Activated CD8-positive, alpha-beta memory T cell treated with anti-CD3 and anti-CD28 coated beads, Interleukin-2, amount 10 ng/mL, durations not matched to agents 7 days and 5 days (primary cell): ENCODE data around the gene PCGF3. TPM values are rescaled to one million over a fixed set of nuclear protein-coding genes. Genes with fewer than 3 reads are reported as not detected.
"Not testable (repeated sequence)": the region's sequence is repeated elsewhere in the genome, so short reads cannot be mapped to it uniquely, and the experiment has no call there.

Experiments
- ATAC-seq: fragments of 150-1000 bp; cut with Tn5 transposase; one replicate; pipeline ENCODE4 v1.10.0; 2021; ENCODE audit warnings: moderate library complexity
- CTCF ChIA-PET: fragments of 350-600 bp; sonication (Branson Sonifier 250); formaldehyde crosslinking; loops from one replicate; lab custom pipeline; 2021; ENCODE audit warnings: antibody characterized with exemption; lab: Charles Lee
- DNase-seq: peaks from one replicate; pipeline ENCODE4 v3.0.0-alpha.2; 2020
- H3K27ac Mint-ChIP-seq: one replicate; pipeline ENCODE4 v1.8.0; 2021; ENCODE audit warnings: mild to moderate bottlenecking, mixed read lengths
- H3K27me3 Mint-ChIP-seq: one replicate; pipeline ENCODE4 v1.8.0; 2021; ENCODE audit warnings: mixed read lengths
- H3K36me3 Mint-ChIP-seq: one replicate; pipeline ENCODE4 v1.8.0; 2021; ENCODE audit warnings: mild to moderate bottlenecking, mixed read lengths
- H3K4me1 Mint-ChIP-seq: one replicate; pipeline ENCODE4 v1.8.0; 2021; ENCODE audit warnings: mixed read lengths
- H3K4me3 Mint-ChIP-seq: one replicate; pipeline ENCODE4 v1.8.0; 2021; ENCODE audit warnings: mild to moderate bottlenecking, moderate library complexity, mixed read lengths
- H3K9me3 Mint-ChIP-seq: one replicate; pipeline ENCODE4 v1.8.0; 2022; ENCODE audit warnings: low read depth, mixed read lengths
- total RNA-seq, 2 experiments: library from RNA; stranded (reverse); gene quantifications; one replicate each; pipeline ENCODE4 v1.2.3, GENCODE V29; 2021

PCGF3 gene
- total RNA-seq, 2 experiments from 2014 or later = 38.9 to 49.0 TPM

GRCh38 chr4:688854-689681 is 16.6 kb upstream of the PCGF3 start, which contains the start of gene SLC49A3:
SLC49A3 (minus strand) TSS chr4:689151; CDS start chr4:689127, 24 bp downstream.
- Mint-ChIP-seq H3K4me3 (no peak within 1 kb of the TSS), H3K27me3 (peaks cover 13% of the 10 kb centered on the region), H3K4me1 (peaks cover 2% of the 10 kb centered on the region), H3K36me3 (no peaks in the 10 kb centered on the region), H3K9me3 (no peaks in the 10 kb centered on the region), H3K27ac (no peak within 1 kb of the TSS)
- CTCF ChIA-PET = interaction anchor here (1.3 kb wide), 1 partner anchor 14 kb away, joined by 3 read pairs; the partner anchor contains the start of gene MYL5
- ATAC-seq = peak; percentile 37
- peak; percentile 40 for DNase-seq

DNA sequence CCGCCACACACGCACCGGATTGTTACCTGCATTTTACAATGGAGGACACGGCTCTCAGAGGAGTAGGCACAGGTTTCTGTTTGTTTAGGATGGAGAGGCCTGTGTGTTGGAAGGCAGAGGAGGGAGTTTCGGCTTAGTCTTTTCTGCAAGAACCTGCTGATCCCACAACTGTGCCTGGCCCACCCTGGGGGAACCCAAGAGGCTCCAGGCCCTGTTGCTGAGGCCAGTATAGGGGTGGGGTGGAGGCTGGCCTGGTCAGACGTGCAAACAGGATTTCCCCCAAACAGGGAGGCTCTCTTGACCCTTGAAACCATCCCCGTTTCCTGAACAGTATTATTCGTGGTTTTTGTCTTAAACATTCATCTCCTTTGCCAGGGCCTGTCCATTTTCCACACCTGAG is 15.9 kb upstream of the PCGF3 start:
- Mint-ChIP-seq H3K27me3 (peaks cover 17% of the 10 kb centered on the region), H3K9me3 (no peaks in the 10 kb centered on the region), H3K4me3 (no peak overlapping the region), H3K27ac (no peak overlapping the region), H3K36me3 (no peaks in the 10 kb centered on the region), H3K4me1 (peaks cover 2% of the 10 kb centered on the region)
- ATAC-seq (no peak), DNase-seq (no peak)
- CTCF ChIA-PET = interaction anchor here (1.3 kb wide), 1 partner anchor 15 kb away, joined by 3 read pairs; the partner anchor contains the start of gene MYL5

DNA sequence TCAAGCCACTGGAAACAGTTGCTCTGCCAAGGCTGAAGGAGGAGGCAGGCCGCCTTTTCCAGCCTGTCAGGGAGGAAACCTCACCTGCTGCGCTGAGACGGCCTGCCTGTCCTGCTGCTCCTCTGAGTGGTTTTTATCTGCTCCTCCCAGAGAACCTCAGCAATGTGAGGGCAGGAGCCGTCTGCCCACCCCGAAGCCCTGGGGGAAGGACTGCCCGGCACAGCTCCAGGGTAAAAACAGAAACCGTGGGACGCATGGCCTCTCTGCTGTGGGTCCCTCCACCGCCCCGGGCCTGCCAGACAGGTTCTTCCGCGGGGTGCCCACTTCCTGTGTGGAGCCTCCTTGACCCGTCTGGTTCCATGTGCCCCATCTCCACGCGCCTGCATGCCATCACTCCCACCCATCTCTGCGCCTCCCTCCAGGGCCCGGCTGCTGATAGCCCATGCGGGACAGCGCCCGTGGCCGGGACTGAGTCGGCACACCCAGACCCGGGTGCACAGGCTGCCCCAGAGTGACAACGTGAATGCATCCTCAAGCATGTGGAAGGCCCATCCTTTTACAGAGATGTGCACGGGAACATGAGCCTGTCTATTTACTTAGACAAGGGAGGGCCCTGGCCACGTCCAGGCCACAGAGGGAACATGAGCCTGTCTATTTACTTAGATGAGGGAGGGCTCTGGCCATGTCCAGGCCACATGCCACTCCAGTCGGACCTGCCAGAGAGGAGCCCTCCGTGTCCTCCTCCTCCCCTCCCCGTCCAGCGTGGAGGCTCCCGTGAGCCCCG is 12.7 kb upstream of the PCGF3 start:
- CTCF ChIA-PET = no interaction called here
- Mint-ChIP-seq H3K4me3 (no peak overlapping the region), H3K4me1 (peaks cover 2% of the 10 kb centered on the region), H3K27ac (no peak overlapping the region), H3K9me3 (no peaks in the 10 kb centered on the region), H3K36me3 (no peaks in the 10 kb centered on the region), H3K27me3 (peaks cover 19% of the 10 kb centered on the region)
- ATAC-seq = no peak
- no peak for DNase-seq

DNA sequence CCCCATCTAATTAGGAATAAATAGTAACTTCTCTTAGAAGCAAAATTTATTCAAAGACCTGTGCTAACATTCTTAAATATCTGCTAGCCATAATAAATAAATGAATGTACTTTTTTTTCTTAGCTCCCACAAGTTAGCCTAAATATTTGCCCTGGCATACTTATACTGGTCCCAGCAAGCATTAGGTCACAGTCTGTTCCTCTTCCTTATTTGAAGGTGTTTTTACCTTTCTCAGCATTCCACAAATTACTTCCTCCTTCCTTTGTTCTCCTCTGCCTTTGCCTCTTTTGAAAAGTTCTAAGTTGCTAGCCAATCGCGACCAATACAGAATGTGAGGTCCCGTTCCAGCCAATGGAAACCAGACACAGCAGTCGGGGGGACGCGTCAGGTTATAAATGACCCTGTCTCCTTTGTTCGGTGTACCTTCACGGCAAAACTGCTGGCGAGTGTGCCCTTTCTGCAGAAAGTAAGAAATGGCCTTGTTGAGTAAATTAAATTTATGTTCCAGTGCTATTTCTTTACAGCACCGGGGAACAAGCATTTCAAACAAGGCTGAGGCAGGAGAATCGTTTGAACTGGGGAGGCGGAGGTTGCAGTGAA is 11.2 kb upstream of the PCGF3 start:
- ATAC-seq, H3K4me1 Mint-ChIP-seq, H3K9me3 Mint-ChIP-seq, H3K4me3 Mint-ChIP-seq, CTCF ChIA-PET, DNase-seq, H3K36me3 Mint-ChIP-seq, H3K27ac Mint-ChIP-seq: not testable (repeated sequence)
- peaks cover 19% of the 10 kb centered on the region for H3K27me3 Mint-ChIP-seq

DNA sequence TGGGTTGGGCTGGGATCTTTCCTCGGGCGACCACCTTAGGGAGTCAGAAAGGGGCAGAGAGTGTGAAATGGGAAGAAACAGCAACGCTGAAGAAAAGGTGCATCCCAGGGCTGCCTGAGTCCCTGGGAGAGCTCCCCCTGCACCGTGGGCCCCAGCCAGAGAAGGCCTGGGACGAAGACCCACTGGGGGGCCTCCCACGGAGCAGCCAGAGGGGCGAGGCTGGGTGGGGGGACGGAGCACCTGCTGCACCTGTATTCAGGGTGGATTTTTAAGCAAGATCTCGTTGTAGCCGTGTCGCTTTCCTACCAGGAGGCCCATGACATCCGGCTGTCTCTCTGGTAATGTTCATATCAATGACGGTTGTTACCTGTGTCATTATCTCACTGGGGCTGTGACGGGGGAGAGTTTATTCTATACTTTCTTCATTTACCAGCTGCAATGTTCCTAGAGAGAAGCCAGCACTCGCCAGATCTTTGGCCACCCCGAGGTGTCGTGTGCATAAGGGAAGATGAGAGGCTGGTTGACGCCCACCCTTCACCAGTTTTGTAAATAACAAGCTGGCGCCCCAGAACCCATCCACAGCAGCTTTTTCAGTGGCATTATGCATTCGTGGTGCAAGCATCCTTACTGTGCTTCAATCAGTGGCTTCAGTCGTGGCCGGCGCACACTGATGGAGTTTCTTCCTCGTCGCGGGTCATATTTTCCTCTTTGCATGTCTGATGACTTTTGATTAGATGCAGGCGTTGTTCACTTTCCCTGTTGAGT is 5.6 kb upstream of the PCGF3 start:
- Mint-ChIP-seq H3K27me3 (peaks cover 2% of the 10 kb centered on the region), H3K27ac (peak overlapping the region; percentile 94), H3K36me3 (no peaks in the 10 kb centered on the region), H3K4me3 (no peak overlapping the region), H3K4me1 (peaks cover 19% of the 10 kb centered on the region), H3K9me3 (no peaks in the 10 kb centered on the region)
- CTCF ChIA-PET = interaction anchor here (1.0 to 1.3 kb wide), 3 partner anchors 13 to 26 kb away, joined by 3 to 4 read pairs (median 3); partner anchors contain the start of genes ATP5ME and MYL5
- ATAC-seq (peak; percentile 13), DNase-seq (no peak)

GRCh38 chr4:700587-701264 is 4.9 kb upstream of the PCGF3 start:
- CTCF ChIA-PET = no interaction called here
- Mint-ChIP-seq H3K9me3 (no peaks in the 10 kb centered on the region), H3K4me1 (peaks cover 19% of the 10 kb centered on the region), H3K4me3 (no peak overlapping the region), H3K27me3 (peaks cover 2% of the 10 kb centered on the region), H3K27ac (peak overlapping the region; percentile 16), H3K36me3 (no peaks in the 10 kb centered on the region)
- ATAC-seq (no peak), DNase-seq (no peak)

GRCh38 chr4:702618-703048 is 3.0 kb upstream of the PCGF3 start:
- Mint-ChIP-seq H3K27ac (no peak overlapping the region), H3K27me3 (no peaks in the 10 kb centered on the region), H3K4me1 (peaks cover 19% of the 10 kb centered on the region), H3K9me3 (no peaks in the 10 kb centered on the region), H3K4me3 (no peak overlapping the region), H3K36me3 (no peaks in the 10 kb centered on the region)
- ATAC-seq = no peak
- DNase-seq = no peak
- CTCF ChIA-PET = no interaction called here

DNA sequence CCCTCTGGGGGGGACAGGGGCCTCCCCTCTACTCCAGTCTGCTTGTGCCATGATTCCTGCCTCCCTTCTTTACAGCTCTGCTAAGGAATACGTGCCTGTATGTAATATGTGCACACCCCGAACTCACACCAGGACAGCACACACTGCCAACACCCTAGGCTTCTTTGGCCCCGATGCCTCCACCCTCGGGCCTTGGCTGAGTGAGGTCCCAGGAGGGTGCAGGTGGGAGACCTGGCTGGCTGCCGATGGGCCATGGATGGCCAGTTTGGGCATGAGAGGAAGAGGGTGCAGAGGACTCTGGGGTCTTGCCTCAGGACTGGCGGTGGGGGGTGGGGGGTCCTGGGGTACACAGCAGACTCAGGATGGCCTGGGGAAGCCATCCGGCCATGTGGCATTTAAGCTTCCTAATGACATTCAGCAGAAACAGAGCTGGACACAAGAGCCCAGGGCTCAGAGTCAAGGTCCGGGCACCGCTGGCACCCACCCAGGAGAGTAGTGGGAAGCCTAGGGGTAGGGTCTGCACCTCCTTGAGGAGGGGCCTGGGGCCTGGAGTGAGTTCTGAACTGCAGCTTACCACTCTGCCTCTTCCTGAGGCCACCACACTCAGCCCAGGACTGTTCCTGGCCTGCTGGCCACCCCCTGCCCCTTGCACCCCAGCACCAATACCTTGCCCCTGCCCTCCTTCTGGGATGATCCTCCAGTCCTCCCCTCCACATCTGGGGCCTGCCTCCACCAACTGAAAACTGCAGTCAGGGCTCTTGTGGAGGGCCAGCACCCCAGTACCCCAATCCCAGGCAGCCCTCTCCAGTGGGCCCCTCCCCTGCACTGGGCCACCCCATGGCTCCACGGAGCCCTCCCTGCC is 2.1 kb upstream of the PCGF3 start:
- Mint-ChIP-seq H3K27ac (no peak overlapping the region), H3K36me3 (peaks cover 1% of the 10 kb centered on the region), H3K9me3 (no peaks in the 10 kb centered on the region), H3K4me1 (peaks cover 19% of the 10 kb centered on the region), H3K27me3 (no peaks in the 10 kb centered on the region), H3K4me3 (no peak overlapping the region)
- DNase-seq (no peak), ATAC-seq (no peak)
- CTCF ChIA-PET = no interaction called here

DNA sequence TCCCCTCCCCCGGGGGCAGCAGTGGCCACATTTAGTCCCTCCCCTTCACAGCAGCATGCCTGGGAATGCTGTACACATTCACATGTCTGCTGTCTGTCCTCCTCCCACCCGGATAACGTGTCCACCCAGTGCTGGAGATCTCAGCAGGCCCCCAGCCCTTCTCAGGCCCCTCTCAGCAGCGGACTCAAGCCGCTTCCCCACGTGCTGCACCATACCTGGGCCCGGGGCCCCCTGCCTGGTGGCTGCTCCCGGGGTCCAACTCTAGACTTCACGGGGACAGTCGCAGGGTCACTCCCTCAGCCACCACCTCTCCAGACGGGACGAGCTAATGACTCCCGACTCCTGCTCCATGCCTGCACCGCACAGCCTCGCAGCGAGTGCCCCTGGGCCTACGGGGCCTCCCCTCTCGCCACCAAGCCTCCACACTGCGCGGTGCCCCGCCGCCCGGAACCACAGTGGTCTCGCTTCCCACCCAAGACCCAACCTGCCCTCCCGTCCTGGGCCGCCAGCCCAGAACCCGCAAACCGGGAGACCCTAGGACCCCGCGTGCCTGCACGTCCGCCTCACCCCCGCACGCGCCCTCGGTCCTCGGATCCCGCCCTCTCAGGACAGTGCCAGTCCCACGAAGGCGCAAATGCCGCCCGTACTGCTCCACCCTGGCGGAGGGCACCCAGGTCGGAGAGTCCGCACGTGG is 1.3 kb upstream of the PCGF3 start:
- Mint-ChIP-seq H3K4me1 (peaks cover 21% of the 10 kb centered on the region), H3K9me3 (no peaks in the 10 kb centered on the region)
- CTCF ChIA-PET = no interaction called here

DNA sequence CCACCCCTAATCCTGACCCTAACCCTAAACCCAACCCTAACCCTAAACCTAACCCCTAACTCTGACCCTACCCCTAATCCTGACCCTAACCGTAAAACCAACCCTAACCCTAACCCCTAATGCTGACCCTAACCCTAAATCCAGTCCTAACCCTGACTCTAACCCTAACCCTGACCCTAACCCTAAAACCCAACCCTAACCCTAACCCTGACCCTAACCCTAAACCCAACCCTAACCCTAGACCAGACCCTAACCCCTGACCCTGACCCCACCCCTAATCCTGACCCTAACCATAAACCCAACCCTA is 708 bp upstream of the PCGF3 start:
- Mint-ChIP-seq H3K27ac (no peak overlapping the region), H3K9me3 (no peaks in the 10 kb centered on the region)

More for the DNA sequence above, 1.3 kb upstream of the PCGF3 start:
- ATAC-seq = no peak
- Mint-ChIP-seq H3K36me3 (peaks cover 7% of the 10 kb centered on the region), H3K4me3 (no peak overlapping the region), H3K27me3 (no peaks in the 10 kb centered on the region), H3K27ac (no peak overlapping the region)
- DNase-seq = no peak

GRCh38 chr4:706083-706633 is 526 bp downstream of the PCGF3 start:
- H3K27me3 Mint-ChIP-seq, DNase-seq, ATAC-seq, CTCF ChIA-PET, H3K9me3 Mint-ChIP-seq: not testable (repeated sequence)
- peaks cover 16% of the 10 kb centered on the region for H3K36me3 Mint-ChIP-seq
- peak overlapping the region; percentile 50 for H3K4me3 Mint-ChIP-seq
- H3K27ac Mint-ChIP-seq = peak overlapping the region; percentile 15
- H3K4me1 Mint-ChIP-seq = peaks cover 10% of the 10 kb centered on the region

More for the DNA sequence above, 708 bp upstream of the PCGF3 start:
- H3K4me1 Mint-ChIP-seq = peaks cover 20% of the 10 kb centered on the region
- CTCF ChIA-PET = no interaction called here
- H3K36me3 Mint-ChIP-seq = peaks cover 12% of the 10 kb centered on the region
- ATAC-seq (no peak), DNase-seq (no peak)
- H3K4me3 Mint-ChIP-seq = peak overlapping the region; percentile 70
- no peaks in the 10 kb centered on the region for H3K27me3 Mint-ChIP-seq
